ENCODE measurements around the gene TMBIM1.

Gene TMBIM1

DNA sequence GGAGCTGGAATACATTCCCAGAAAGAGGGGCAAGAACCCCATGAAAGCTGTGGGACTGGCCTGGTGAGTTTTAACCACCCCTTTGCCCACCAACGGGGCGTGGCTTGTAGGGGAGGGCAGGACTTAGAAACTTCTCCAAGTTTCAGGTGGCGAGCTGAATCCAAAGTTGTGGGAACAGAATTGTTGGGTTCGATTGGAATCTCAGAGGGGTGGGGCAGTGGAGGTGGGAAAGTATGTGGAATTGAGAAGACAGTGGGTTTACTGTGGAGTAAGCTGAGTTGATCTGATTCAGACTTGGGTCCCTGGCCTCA is 20.9 kb downstream of the TMBIM1 start:
- DNase-seq = no peak

DNA sequence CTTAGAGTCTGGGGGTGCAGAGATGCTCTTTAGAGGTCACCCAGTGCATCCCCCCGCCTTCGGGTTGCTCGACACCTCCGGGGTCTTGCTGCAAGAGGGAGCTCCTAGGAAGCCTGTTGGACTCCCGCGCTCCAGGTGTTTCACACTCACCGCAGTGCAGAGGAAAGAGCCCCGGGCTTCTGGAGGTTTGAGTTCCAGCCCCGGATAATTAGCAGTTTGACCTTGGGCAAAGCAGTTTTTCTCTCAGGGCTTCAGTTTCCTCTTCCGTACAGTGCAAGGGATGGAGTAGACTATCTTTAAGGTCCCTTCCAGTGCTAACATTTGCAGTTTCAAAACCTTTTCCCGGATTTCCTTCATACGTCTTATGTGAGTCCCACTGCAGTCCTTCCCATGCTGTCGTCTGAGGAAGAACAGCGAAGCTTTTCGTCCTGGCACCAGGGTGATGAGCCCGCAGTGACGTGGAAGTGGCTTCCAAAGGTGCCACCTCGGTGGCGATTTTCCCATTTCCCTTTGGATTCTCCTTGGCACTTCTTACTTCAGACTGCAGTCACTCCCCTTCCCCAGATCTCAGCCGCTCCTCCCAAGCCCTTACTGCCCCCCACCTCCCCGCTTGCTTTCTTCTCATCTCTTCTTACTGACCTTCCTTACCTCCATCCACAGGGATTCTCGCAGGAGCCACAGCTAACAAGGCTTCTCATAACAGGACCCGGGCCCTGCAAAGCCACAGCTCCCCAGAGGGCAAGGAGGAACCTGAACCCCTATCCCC is 21.4 kb downstream of the TMBIM1 start:
- DNase-seq = no peak

DNA sequence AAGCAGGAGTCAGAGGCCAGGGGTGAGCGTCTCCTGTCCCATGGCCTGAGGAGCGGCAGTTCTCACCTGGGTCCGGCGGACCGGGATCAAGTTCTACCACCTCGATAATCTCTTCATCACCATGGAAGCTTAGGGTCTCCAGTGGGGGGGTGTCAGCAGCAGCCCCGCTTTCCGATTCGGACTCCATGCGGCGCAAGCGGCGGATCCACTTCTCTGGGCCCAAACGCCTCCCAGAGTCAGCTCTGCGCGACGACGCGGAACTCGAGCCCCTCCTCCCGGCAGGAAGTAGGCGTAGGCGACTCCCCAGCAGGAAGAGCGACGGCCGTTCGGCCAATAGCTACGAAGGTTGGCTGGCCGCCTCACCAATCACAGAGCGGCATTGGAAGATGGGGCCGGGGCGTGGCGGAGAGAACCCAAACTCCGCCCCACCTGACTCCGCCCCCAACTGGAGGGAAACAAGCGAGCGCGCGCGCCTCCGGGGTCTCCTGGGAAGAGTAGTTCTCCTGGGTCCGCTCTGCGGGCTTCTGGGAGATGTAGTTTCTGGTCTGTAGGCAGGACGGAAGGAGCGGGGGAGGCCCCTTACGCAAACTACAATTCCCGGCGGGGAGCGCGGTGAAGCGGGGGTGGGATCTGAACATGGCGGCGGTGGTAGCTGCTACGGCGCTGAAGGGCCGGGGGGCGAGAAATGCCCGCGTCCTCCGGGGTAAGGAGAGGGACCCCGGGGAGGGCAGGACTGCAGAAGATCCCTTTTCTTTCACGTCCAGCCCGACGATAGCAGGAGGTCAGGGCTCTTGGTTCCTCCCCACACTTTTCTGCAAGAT is 22.2 kb downstream of the TMBIM1 start, which contains the start of the genes AAMP and PNKD:
Gene AAMP (minus strand): TSS at position 238 of the 821 bp plus-strand sequence. CDS start 51 bp downstream, at position 187.
Gene PNKD (plus strand): TSS at position 620 of the 821 bp plus-strand sequence. CDS start 17 bp downstream, at position 637.
- peak; percentile 97 for DNase-seq

GRCh38 chr2:218267259-218267658 is 25.0 kb downstream of the TMBIM1 start:
- DNase-seq = no peak

GRCh38 chr2:218266316-218266979 is 25.9 kb downstream of the TMBIM1 start:
- DNase-seq = no peak

DNA sequence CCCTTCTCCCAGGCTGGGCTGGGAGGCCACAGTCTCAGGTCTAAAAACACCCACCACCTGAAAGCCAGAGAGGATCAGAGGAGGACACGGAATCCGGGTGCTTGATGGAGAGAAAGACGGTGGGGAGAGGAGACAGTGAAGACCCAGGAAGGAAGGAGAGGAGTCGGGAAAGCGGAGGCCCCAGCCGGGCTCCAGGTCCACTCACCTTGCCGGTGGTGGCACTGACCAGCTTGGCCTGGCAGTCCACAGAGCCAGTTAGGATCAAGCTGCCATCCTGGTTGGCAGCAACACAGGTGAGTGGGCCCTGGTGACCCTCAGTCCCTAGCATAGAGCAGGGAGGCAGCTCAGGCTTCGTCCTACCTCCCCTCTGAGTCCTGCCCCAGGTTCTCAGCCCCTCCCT is 26.7 kb downstream of the TMBIM1 start:
- DNase-seq = no peak

GRCh38 chr2:218264773-218265561 is 27.3 kb downstream of the TMBIM1 start:
- no peak for DNase-seq

DNA sequence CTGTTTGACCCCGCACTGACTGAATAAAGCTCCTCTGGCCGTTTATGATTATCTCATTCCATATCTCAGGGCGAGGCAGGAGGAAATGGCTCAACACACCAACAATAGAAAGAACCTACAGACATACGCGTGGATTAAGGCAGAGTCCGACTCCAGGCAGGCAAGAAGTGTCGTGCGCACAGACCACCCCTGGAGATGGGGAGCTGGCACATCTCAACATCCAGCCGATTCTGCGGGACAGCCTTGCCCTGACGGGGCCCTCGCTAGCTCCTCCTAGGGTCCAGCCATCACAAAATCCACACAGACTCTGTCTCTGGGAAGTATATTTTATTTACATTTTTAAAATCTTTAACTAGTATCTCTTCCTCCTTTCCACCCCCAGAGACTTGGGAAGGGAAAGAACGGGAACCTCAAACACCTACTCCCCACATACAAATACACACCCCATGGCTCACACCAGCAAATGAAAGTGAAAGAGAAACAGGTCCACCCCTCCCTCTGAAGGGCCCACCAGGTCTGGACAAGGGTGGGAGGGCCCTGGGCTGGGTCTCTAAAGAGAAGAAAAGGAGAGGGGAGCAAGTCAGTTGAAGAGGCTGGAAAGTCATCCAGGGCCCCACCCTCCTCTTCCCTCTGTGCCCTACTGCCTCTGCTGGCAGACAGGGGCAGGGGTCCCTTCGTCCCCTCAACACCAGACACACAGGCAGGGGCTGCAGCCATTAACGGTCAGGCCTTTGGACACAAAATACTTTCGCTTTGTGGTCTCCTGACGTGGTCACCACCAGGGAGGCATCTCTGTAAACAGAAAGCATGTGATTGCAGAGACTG is 28.3 kb downstream of the TMBIM1 start:
- DNase-seq = no peak

GRCh38 chr2:218262631-218263586 is 29.4 kb downstream of the TMBIM1 start:
- no peak for DNase-seq

DNA sequence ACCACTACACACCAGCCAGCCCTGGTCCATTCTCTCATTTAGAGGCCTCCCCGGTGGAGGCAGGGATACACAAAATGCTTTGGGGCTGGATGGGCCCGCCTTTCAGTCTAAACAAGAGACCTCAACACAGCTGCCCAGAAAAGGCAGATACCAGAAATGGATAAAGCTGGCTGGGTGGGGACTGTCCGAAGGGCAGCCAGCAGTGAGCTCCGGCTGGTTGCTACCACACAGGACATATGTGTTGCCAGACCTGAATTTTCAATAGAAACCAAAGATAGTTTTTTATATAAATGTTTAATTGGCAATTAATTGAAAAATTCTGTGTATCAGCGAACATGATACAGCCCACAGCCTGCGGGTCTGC is 30.1 kb downstream of the TMBIM1 start:
- DNase-seq = no peak

DNA sequence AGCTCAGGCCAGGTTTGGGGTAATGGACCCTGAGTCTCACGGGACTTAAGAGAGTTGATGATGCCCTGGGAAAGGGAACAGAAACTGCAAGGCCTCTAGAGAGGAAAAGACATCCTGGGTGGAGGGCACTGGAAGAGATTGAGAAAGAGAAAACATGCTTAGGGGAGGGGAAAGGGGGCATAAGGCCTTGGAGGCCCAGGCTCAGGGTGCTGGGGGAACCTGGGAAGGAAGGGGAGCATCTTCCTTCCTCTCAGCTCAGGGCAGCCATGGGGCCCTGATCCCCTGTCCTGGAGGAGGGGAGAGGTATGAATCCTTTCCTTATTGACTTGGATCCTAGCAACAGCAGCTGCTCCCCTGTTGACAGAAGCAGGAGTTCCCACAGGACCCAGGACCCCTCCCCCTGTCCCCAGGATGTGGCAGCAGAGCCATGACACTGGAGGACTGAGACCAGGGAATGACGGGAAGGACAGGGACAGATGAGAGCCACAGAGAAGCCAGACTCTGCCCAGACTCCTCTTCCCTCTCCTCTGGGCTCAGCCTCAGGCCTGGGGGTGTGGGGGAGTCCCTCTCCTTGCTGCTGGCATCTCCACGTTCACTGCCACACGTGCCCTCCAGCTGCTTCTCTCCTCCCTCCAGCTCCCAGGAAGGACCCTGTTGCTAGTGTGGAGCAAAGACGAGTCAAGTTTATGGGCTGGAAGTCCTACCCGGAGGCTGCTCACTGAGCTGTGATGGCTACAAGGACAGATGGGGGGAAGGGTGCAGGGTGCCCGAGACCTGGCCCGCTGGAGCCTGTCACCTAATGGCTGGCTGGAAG is 30.7 kb downstream of the TMBIM1 start:
- DNase-seq = no peak

GRCh38 chr2:218260742-218261422 is 31.4 kb downstream of the TMBIM1 start, which contains the start of gene GPBAR1:
Gene GPBAR1 (plus strand): TSS chr2:218261015. CDS start chr2:218262725, 1,710 bp downstream.
- DNase-seq = no peak

- DNase-seq = no peak
Observed at GRCh38 chr2:218260166-218260565, 32.1 kb downstream of the TMBIM1 start.

DNA sequence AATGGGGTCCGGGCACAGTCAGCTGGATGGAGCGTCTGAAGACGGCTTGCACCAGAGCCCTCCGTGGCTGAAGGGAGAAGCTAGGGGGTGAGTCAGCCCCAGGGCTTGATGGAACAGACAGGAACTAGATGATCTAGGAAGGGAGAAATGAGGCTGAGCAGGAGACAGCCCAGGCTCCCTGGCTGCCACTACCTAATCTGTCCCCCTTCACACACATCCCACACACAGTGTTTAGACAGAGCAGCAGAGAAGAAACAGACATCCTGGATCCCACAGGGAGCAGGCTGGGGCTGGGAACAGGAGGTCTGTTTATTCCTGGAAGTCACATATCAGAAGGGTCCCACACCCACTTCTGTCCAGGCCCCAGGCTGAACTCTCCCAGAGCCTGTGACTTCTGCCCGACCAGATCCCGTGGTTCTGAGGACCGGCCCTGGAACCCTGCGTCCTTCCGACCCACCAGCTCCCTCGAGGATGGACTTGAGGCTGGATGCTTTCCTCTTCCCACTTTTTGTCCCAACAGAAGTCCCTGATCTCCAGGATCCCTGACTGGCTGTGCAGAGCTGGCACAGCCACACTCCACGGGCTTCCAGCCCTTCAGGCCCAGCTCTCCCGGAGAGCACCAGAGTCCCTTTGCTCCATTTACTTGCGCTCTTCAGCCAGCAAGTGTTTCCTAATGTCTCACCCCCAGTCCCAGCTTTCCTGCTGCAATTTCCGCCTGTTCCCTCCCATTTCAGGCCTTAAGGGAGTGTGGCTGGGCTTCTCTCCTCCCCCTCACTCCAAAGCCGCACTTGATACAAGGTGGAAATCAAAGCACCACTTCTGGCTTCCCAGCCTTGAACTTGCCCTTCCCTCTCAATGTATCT is 33.0 kb downstream of the TMBIM1 start:
- DNase-seq = no peak

GRCh38 chr2:218257390-218257981 is 34.8 kb downstream of the TMBIM1 start:
- DNase-seq = no peak

GRCh38 chr2:218256612-218257350 is 35.5 kb downstream of the TMBIM1 start:
- DNase-seq = no peak

GRCh38 chr2:218255446-218255845 is 36.9 kb downstream of the TMBIM1 start:
- no peak for DNase-seq

Measured in NCI-H1105 (cell line).